ENCODE data around the gene TCL1A. TPM values are rescaled to one million over a fixed set of nuclear protein-coding genes. Genes with fewer than 3 reads are reported as not detected.
A peak's percentile ranks its signal among the peaks of the same experiment; 100 is the strongest.

Gene TCL1A
- total RNA-seq, 1 experiment from 2014 or later: not detected

DNA sequence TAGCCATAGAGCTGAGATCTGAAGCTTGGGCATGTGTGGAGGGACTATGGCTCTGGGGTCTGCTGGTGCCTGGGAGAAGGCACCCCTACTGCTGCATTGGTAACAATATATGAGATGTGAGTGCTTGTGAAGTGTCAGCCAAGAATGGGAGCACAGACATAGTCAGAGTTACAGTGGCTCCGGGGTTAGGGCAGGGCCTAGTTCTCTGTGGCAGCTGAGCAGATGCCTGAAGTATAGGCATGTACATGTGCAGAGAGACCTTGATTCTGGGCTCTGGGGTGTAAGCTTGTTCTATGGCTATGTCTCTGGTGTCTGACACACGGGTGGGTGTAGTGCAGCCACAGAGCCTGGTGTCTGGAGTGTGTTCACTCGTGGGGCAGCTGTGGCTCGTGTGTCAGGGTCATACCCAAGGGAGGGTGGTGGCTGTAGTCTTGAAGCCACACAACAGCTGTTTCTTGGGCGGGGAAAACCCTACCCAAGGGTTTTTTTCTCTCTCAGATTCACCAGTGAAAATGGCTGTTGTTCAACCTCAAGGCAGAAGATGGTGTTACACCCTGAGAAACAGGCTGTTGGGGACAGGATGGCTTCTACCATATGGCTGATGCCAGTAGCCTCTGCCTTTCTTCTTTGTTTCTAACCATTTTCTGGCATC lies 11.9 kb upstream of the TCL1A start:
- DNase-seq: peak in 1 of 2 experiments; percentile 8
- H3K9me3 ChIP-seq (replicated peaks): no peaks in the 10 kb centered on the region

GRCh38 chr14:95722525-95723190 lies 8.7 kb upstream of the TCL1A start:
- Histone ChIP-seq H3K27ac (no peak overlapping the region), H3K4me3 (no peak overlapping the region), H3K36me3 (no peaks in the 10 kb centered on the region), H3K4me1 (no peaks in the 10 kb centered on the region), H3K27me3 (no peaks in the 10 kb centered on the region), H3K9me3 (replicated peaks) (no peaks in the 10 kb centered on the region)
- no peak for DNase-seq

More for the DNA sequence above, 11.9 kb upstream of the TCL1A start:
- Histone ChIP-seq H3K4me3 (no peak overlapping the region), H3K4me1 (no peaks in the 10 kb centered on the region), H3K27me3 (0 out of 2 replicates have a peak, but pooled peaks cover 3% of the 10 kb centered on the region), H3K36me3 (no peaks in the 10 kb centered on the region), H3K27ac (no peak overlapping the region)

- Histone ChIP-seq H3K9me3 (replicated peaks) (no peaks in the 10 kb centered on the region), H3K4me3 (no peak overlapping the region), H3K4me1 (no peaks in the 10 kb centered on the region), H3K36me3 (no peaks in the 10 kb centered on the region), H3K27me3 (no peaks in the 10 kb centered on the region), H3K27ac (no peak overlapping the region)
- DNase-seq: no peak
Observed at GRCh38 chr14:95712398-95712797, 1.5 kb downstream of the TCL1A start.

GRCh38 chr14:95711476-95712176 lies 2.3 kb downstream of the TCL1A start:
- DNase-seq: peak in 1 of 2 experiments; percentile 16
- Histone ChIP-seq H3K27me3 (no peaks in the 10 kb centered on the region), H3K36me3 (no peaks in the 10 kb centered on the region), H3K4me1 (no peaks in the 10 kb centered on the region), H3K27ac (no peak overlapping the region), H3K4me3 (no peak overlapping the region), H3K9me3 (replicated peaks) (no peaks in the 10 kb centered on the region)

GRCh38 chr14:95710106-95710505 lies 3.8 kb downstream of the TCL1A start:
- Histone ChIP-seq H3K27ac (no peak overlapping the region), H3K27me3 (0 out of 2 replicates have a peak, but pooled peaks cover 1% of the 10 kb centered on the region), H3K9me3 (replicated peaks) (no peaks in the 10 kb centered on the region), H3K4me1 (no peaks in the 10 kb centered on the region), H3K4me3 (no peak overlapping the region), H3K36me3 (no peaks in the 10 kb centered on the region)
- DNase-seq: no peak

DNA sequence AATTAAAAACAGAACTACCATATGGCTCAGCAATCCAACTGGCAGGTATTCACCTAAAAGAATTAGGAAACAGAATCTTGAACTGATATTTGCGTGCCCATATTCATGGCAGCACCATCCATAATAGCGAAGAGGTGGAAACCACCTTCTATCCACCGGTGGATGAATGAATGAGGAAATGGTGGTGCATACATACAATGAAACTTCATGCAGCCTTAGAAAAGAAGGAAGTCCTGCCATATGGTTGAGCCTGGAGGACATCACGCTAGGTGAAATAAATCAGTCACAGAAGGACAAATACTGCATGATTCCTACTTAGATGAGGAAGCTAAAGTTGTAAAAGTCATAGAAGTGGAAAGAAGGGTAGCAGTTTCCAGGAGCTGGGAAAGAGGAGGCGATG lies 6.6 kb downstream of the TCL1A start:
- H3K9me3 ChIP-seq (replicated peaks): no peaks in the 10 kb centered on the region
- no peaks in the 10 kb centered on the region for H3K4me1 ChIP-seq
- no peaks in the 10 kb centered on the region for H3K36me3 ChIP-seq
- 0 out of 2 replicates have a peak, but pooled peaks cover 4% of the 10 kb centered on the region for H3K27me3 ChIP-seq
- no peak overlapping the region for H3K27ac ChIP-seq
- no peak for DNase-seq
- H3K4me3 ChIP-seq: no peak overlapping the region

- Histone ChIP-seq H3K27ac (no peak overlapping the region), H3K36me3 (no peaks in the 10 kb centered on the region), H3K27me3 (0 out of 2 replicates have a peak, but pooled peaks cover 4% of the 10 kb centered on the region), H3K4me3 (no peak overlapping the region), H3K9me3 (replicated peaks) (no peaks in the 10 kb centered on the region), H3K4me1 (no peaks in the 10 kb centered on the region)
- DNase-seq: no peak
Observed at GRCh38 chr14:95705518-95705917, 8.4 kb downstream of the TCL1A start.

DNA sequence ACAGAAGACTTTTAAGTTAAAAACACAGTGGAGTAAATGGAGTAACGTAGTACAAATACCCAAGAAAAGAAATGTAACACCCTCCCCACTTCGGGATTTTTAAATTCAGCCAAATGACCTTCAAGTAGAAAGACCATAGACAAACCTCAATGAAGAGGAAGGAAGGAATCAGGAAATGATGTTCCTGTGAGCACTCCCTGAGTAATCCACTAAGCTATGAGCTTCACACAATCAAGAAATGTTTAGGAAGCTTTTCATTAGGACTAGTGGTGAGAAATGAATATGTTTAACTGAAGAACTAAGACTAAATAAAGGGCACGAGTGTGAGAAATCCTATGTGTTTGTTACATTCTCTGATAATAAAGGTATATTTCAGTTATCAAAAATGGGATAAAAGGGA lies 10.1 kb downstream of the TCL1A start:
- no peak for DNase-seq
- Histone ChIP-seq H3K4me1 (no peaks in the 10 kb centered on the region), H3K27me3 (0 out of 2 replicates have a peak, but pooled peaks cover 7% of the 10 kb centered on the region), H3K4me3 (no peak overlapping the region), H3K9me3 (replicated peaks) (no peaks in the 10 kb centered on the region), H3K27ac (no peak overlapping the region), H3K36me3 (no peaks in the 10 kb centered on the region)

- Histone ChIP-seq H3K27me3 (0 out of 2 replicates have a peak, but pooled peaks cover 7% of the 10 kb centered on the region), H3K4me1 (no peaks in the 10 kb centered on the region), H3K4me3 (no peak overlapping the region), H3K36me3 (no peaks in the 10 kb centered on the region), H3K27ac (no peak overlapping the region), H3K9me3 (replicated peaks) (no peaks in the 10 kb centered on the region)
- no peak for DNase-seq
Observed at GRCh38 chr14:95703341-95703740, 10.6 kb downstream of the TCL1A start.

DNA sequence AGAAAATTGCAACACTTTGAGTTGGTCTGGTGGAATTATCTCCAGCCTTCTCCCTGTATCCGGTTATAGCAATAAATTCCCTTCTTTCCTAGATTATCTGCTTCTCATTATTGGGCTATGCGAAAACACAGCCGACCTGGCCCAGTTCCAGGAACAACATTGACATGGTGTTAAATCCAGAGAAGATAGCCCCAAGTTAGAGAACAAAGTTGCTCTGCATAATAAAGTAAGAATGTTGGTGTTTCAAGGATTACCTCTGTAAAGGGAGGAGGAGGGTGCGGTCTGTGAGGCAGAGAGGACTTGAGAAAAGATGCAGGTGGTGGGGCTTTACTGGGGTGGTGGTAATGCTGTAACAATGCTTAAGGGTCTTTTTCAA lies 12.1 kb downstream of the TCL1A start:
- 0 out of 2 replicates have a peak, but pooled peaks cover 7% of the 10 kb centered on the region for H3K27me3 ChIP-seq
- H3K9me3 ChIP-seq (replicated peaks): no peaks in the 10 kb centered on the region
- H3K4me1 ChIP-seq: no peaks in the 10 kb centered on the region
- H3K27ac ChIP-seq: no peak overlapping the region
- no peaks in the 10 kb centered on the region for H3K36me3 ChIP-seq
- DNase-seq: no peak
- no peak overlapping the region for H3K4me3 ChIP-seq

DNA sequence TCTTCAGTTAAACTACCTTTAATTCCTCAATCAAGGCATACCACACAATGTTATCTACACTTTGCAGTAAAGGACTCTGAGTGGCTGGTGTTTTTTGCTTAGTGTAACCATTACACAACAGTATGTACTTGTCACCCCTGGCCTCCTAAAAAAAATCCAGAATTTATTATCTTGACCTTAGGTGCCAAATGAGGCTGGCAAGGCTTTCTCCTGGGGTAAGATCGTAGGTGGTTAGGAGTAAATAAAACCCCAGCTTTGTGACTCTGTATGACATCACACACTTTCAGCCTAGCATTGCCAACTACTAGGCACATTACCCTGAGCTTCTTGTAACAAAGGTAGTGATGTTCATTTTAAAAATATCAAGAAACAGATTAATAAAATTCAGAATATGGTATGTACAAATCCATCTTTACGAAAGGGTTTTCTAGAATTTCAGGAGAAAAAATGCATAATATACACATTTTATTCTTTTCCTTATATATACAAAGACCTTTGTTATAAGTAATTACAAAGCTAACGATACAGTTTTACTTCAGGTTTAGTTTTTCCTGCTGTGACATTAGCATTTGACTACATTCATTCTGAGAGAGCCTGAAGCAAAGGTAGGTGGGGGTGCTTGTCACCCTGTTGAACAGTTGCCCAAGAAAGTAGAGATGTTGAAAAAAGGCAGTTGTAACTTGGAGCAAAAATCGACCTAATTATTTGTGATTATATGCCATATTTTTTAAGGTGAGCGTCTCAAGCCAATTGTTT lies 13.5 kb downstream of the TCL1A start:
- Histone ChIP-seq H3K4me1 (no peaks in the 10 kb centered on the region), H3K4me3 (no peak overlapping the region), H3K36me3 (no peaks in the 10 kb centered on the region), H3K9me3 (replicated peaks) (no peaks in the 10 kb centered on the region), H3K27me3 (0 out of 2 replicates have a peak, but pooled peaks cover 7% of the 10 kb centered on the region), H3K27ac (no peak overlapping the region)
- DNase-seq: no peak

DNA sequence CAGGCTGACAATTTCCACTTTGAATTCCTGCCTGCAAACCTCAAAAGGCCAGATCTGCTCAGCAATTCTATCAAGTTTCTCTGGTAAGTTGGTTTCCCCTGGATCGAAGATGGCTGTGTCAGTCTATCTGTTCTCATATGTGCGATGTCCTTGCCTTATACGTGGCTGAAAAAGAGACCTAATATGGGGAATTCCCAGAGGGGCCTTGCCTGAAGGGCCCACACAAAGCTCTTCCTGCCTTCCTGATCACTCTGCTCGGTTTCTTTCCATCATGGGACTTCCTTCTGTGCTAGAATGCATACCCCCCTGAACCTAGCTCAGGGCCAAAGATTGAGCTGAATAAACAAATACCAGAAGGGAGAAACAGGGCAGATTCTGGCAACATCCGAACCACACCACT lies 14.5 kb downstream of the TCL1A start:
- Histone ChIP-seq H3K9me3 (replicated peaks) (no peaks in the 10 kb centered on the region), H3K27me3 (0 out of 2 replicates have a peak, but pooled peaks cover 3% of the 10 kb centered on the region), H3K4me1 (no peaks in the 10 kb centered on the region), H3K27ac (no peak overlapping the region), H3K36me3 (no peaks in the 10 kb centered on the region), H3K4me3 (no peak overlapping the region)
- no peak for DNase-seq

- H3K27me3 ChIP-seq: 0 out of 2 replicates have a peak, but pooled peaks cover 3% of the 10 kb centered on the region
- H3K4me3 ChIP-seq: no peak overlapping the region
- no peak for DNase-seq
- H3K9me3 ChIP-seq (replicated peaks): no peaks in the 10 kb centered on the region
- H3K27ac ChIP-seq: no peak overlapping the region
- H3K4me1 ChIP-seq: no peaks in the 10 kb centered on the region
- H3K36me3 ChIP-seq: no peaks in the 10 kb centered on the region
Observed at GRCh38 chr14:95698287-95698686, 15.6 kb downstream of the TCL1A start.

- H3K27ac ChIP-seq: no peak overlapping the region
- H3K4me1 ChIP-seq: no peaks in the 10 kb centered on the region
- no peak for DNase-seq
- H3K4me3 ChIP-seq: no peak overlapping the region
- 0 out of 2 replicates have a peak, but pooled peaks cover 3% of the 10 kb centered on the region for H3K27me3 ChIP-seq
- H3K9me3 ChIP-seq (replicated peaks): no peaks in the 10 kb centered on the region
- H3K36me3 ChIP-seq: no peaks in the 10 kb centered on the region
Observed at GRCh38 chr14:95697764-95698163, 16.2 kb downstream of the TCL1A start.

Measured in SJCRH30 (cell line).